Effector memory CD8-positive, alpha-beta T cell (primary cell): Measurements from ENCODE around the gene PURA.
A peak's percentile ranks its signal among the peaks of the same experiment; 100 is the strongest.

Source experiments
- ATAC-seq: fragments of 150-1000 bp; cut with Tn5 transposase; replicated peaks from 2 replicates; pipeline ENCODE4 v1.10.0; 2021; ENCODE audit warnings: mild to moderate bottlenecking, moderate library complexity
- DNase-seq, 3 experiments: peaks; one replicate each; pipeline ENCODE4 v3.0.0; 2021
- H3K27ac Mint-ChIP-seq, 2 donors: one replicate each; pipeline ENCODE4 v1.8.0; 2022; ENCODE audit warnings: mild to moderate bottlenecking in 2 of 2, mixed read lengths in 2 of 2, moderate library complexity in 2 of 2
- H3K27me3 Mint-ChIP-seq, 2 donors: one replicate each; pipeline ENCODE4 v1.8.0; 2022; ENCODE audit warnings: mixed read lengths in 2 of 2
- H3K36me3 Mint-ChIP-seq: one replicate; pipeline ENCODE4 v1.8.0; 2022; ENCODE audit warnings: mild to moderate bottlenecking, moderate library complexity, mixed read lengths; ENCODE audit not compliant: insufficient read depth
- H3K4me1 Mint-ChIP-seq, 2 donors: one replicate each; pipeline ENCODE4 v1.8.0; 2022; ENCODE audit warnings: low read depth in 2 of 2, mixed read lengths in 2 of 2
- H3K4me3 Mint-ChIP-seq, 2 donors: one replicate each; pipeline ENCODE4 v1.8.0; 2022; ENCODE audit warnings: mild to moderate bottlenecking in 2 of 2, mixed read lengths in 2 of 2, moderate library complexity in 2 of 2
- H3K9me3 Mint-ChIP-seq, 2 donors: one replicate each; pipeline ENCODE4 v1.8.0; 2022; ENCODE audit warnings: mixed read lengths in 2 of 2
- total RNA-seq, 9 experiments: gene quantifications; one replicate each; lab custom pipeline; 2026; lab: John Stamatoyannopoulos, UW

PURA gene
- total RNA-seq, result 25.5 to 137 (median 37.6) reads per million in 9 experiments

GRCh38 chr5:140113699-140114263 lies at the start of gene PURA:
Gene PURA (plus strand): TSS chr5:140114109. CDS start chr5:140114182, 73 bp downstream.
- Mint-ChIP-seq H3K27me3 (no peaks in the 10 kb centered on the region), H3K4me1 (peaks cover 50 to 61% of the 10 kb centered on the region in 2 donors), H3K9me3 (no peaks in the 10 kb centered on the region), H3K36me3 (peaks cover 28% of the 10 kb centered on the region), H3K27ac (peak within 1 kb of the TSS; percentile 91 to 97), H3K4me3 (peak within 1 kb of the TSS; percentile 88 to 93)
- ATAC-seq (peak; percentile 86), DNase-seq (peak; percentile 97 to 98 (median 98))

GRCh38 chr5:140072812-140073211 lies 41.1 kb upstream of the PURA start:
- no peaks in the 10 kb centered on the region for H3K4me1 Mint-ChIP-seq
- no peak for ATAC-seq
- no peak overlapping the region for H3K4me3 Mint-ChIP-seq
- H3K9me3 Mint-ChIP-seq, result no peaks in the 10 kb centered on the region
- H3K27me3 Mint-ChIP-seq, result peaks cover 26 to 27% of the 10 kb centered on the region in 2 donors
- no peak for DNase-seq
- H3K27ac Mint-ChIP-seq, result no peak overlapping the region
- H3K36me3 Mint-ChIP-seq, result no peaks in the 10 kb centered on the region

GRCh38 chr5:140073296-140073695 lies 40.6 kb upstream of the PURA start:
- Mint-ChIP-seq H3K27me3 (peaks cover 27 to 28% of the 10 kb centered on the region in 2 donors), H3K36me3 (no peaks in the 10 kb centered on the region), H3K4me3 (no peak overlapping the region), H3K27ac (no peak overlapping the region), H3K9me3 (no peaks in the 10 kb centered on the region), H3K4me1 (no peaks in the 10 kb centered on the region)
- ATAC-seq (no peak), DNase-seq (no peak)

- Mint-ChIP-seq H3K9me3 (no peaks in the 10 kb centered on the region), H3K27me3 (peaks cover 27 to 28% of the 10 kb centered on the region in 2 donors), H3K4me1 (no peaks in the 10 kb centered on the region), H3K36me3 (no peaks in the 10 kb centered on the region), H3K27ac (no peak overlapping the region), H3K4me3 (no peak overlapping the region)
- ATAC-seq (no peak), DNase-seq (no peak)
These were observed 38.5 kb upstream of the PURA start for GRCh38 chr5:140075371-140075770.

- no peak overlapping the region for H3K4me3 Mint-ChIP-seq
- no peaks in the 10 kb centered on the region for H3K36me3 Mint-ChIP-seq
- ATAC-seq (no peak), DNase-seq (no peak)
- peaks cover 27 to 28% of the 10 kb centered on the region in 2 donors for H3K27me3 Mint-ChIP-seq
- H3K9me3 Mint-ChIP-seq, result no peaks in the 10 kb centered on the region
- H3K27ac Mint-ChIP-seq, result no peak overlapping the region
- H3K4me1 Mint-ChIP-seq, result no peaks in the 10 kb centered on the region
These were observed 37.8 kb upstream of the PURA start for GRCh38 chr5:140076142-140076541.

- Mint-ChIP-seq H3K4me3 (no peak overlapping the region), H3K36me3 (no peaks in the 10 kb centered on the region), H3K9me3 (no peaks in the 10 kb centered on the region), H3K27ac (no peak overlapping the region), H3K4me1 (no peaks in the 10 kb centered on the region), H3K27me3 (peaks cover 27 to 28% of the 10 kb centered on the region in 2 donors)
- no peak for DNase-seq
- no peak for ATAC-seq
These were observed 37.1 kb upstream of the PURA start for GRCh38 chr5:140076788-140077187.

GRCh38 chr5:140083120-140083519 lies 30.8 kb upstream of the PURA start:
- no peak overlapping the region for H3K27ac Mint-ChIP-seq
- H3K9me3 Mint-ChIP-seq, result no peaks in the 10 kb centered on the region
- H3K4me1 Mint-ChIP-seq, result no peaks in the 10 kb centered on the region
- peaks cover 16 to 35% of the 10 kb centered on the region in 2 donors for H3K27me3 Mint-ChIP-seq
- H3K36me3 Mint-ChIP-seq, result no peaks in the 10 kb centered on the region
- ATAC-seq (no peak), DNase-seq (no peak)
- no peak overlapping the region for H3K4me3 Mint-ChIP-seq

GRCh38 chr5:140083650-140084049 lies 30.3 kb upstream of the PURA start:
- H3K27me3 Mint-ChIP-seq, result peaks cover 16 to 35% of the 10 kb centered on the region in 2 donors
- H3K27ac Mint-ChIP-seq, result no peak overlapping the region
- no peak for ATAC-seq

GRCh38 chr5:140084541-140084940 lies 29.4 kb upstream of the PURA start:
- no peak overlapping the region for H3K27ac Mint-ChIP-seq
- no peaks in the 10 kb centered on the region for H3K9me3 Mint-ChIP-seq
- no peaks in the 10 kb centered on the region for H3K36me3 Mint-ChIP-seq
- no peak overlapping the region for H3K4me3 Mint-ChIP-seq
- H3K27me3 Mint-ChIP-seq, result peaks cover 16 to 35% of the 10 kb centered on the region in 2 donors
- ATAC-seq, result no peak
- DNase-seq, result no peak
- no peaks in the 10 kb centered on the region for H3K4me1 Mint-ChIP-seq

More at GRCh38 chr5:140083650-140084049, 30.3 kb upstream of the PURA start:
- no peak for DNase-seq
- H3K9me3 Mint-ChIP-seq, result no peaks in the 10 kb centered on the region
- H3K36me3 Mint-ChIP-seq, result no peaks in the 10 kb centered on the region
- no peak overlapping the region for H3K4me3 Mint-ChIP-seq
- no peaks in the 10 kb centered on the region for H3K4me1 Mint-ChIP-seq

- no peak overlapping the region for H3K4me3 Mint-ChIP-seq
- no peaks in the 10 kb centered on the region for H3K4me1 Mint-ChIP-seq
- peaks cover 5 to 12% of the 10 kb centered on the region in 2 donors for H3K9me3 Mint-ChIP-seq
- no peak overlapping the region for H3K27ac Mint-ChIP-seq
- peaks cover 22 to 27% of the 10 kb centered on the region in 2 donors for H3K27me3 Mint-ChIP-seq
- DNase-seq (no peak), ATAC-seq (no peak)
- peaks cover 2% of the 10 kb centered on the region for H3K36me3 Mint-ChIP-seq
These were observed 23.7 kb upstream of the PURA start for GRCh38 chr5:140090251-140090650.

- Mint-ChIP-seq H3K4me3 (no peak overlapping the region), H3K27ac (no peak overlapping the region), H3K9me3 (peaks cover 5 to 12% of the 10 kb centered on the region in 2 donors), H3K27me3 (peaks cover 27 to 42% of the 10 kb centered on the region in 2 donors), H3K36me3 (peaks cover 3% of the 10 kb centered on the region), H3K4me1 (no peaks in the 10 kb centered on the region)
- ATAC-seq, result no peak
- DNase-seq, result no peak
These were observed 20.7 kb upstream of the PURA start for GRCh38 chr5:140093179-140093578.

- no peak for DNase-seq
- H3K4me3 Mint-ChIP-seq, result no peak overlapping the region
- no peak overlapping the region for H3K27ac Mint-ChIP-seq
- peaks cover 3% of the 10 kb centered on the region for H3K36me3 Mint-ChIP-seq
- no peaks in the 10 kb centered on the region for H3K4me1 Mint-ChIP-seq
- H3K27me3 Mint-ChIP-seq, result peaks cover 27 to 42% of the 10 kb centered on the region in 2 donors
- H3K9me3 Mint-ChIP-seq, result peaks cover 5 to 12% of the 10 kb centered on the region in 2 donors
- no peak for ATAC-seq
These were observed 20.0 kb upstream of the PURA start for GRCh38 chr5:140093866-140094265.

- DNase-seq (no peak), ATAC-seq (no peak)
- no peak overlapping the region for H3K4me3 Mint-ChIP-seq
- H3K9me3 Mint-ChIP-seq, result peaks cover 5 to 12% of the 10 kb centered on the region in 2 donors
- H3K27ac Mint-ChIP-seq, result no peak overlapping the region
- peaks cover 3% of the 10 kb centered on the region for H3K36me3 Mint-ChIP-seq
- H3K4me1 Mint-ChIP-seq, result no peaks in the 10 kb centered on the region
- H3K27me3 Mint-ChIP-seq, result peaks cover 27 to 47% of the 10 kb centered on the region in 2 donors
These were observed 19.0 kb upstream of the PURA start for GRCh38 chr5:140094889-140095288.

- H3K4me3 Mint-ChIP-seq, result no peak overlapping the region
- H3K36me3 Mint-ChIP-seq, result no peaks in the 10 kb centered on the region
- H3K27me3 Mint-ChIP-seq, result peaks cover 25 to 37% of the 10 kb centered on the region in 2 donors
- H3K4me1 Mint-ChIP-seq, result peaks cover 0 to 4% of the 10 kb centered on the region in 2 donors
- DNase-seq, result no peak
- H3K9me3 Mint-ChIP-seq, result peaks cover 0 to 2% of the 10 kb centered on the region in 2 donors
- H3K27ac Mint-ChIP-seq, result no peak overlapping the region
- ATAC-seq, result no peak
These were observed 12.7 kb upstream of the PURA start for GRCh38 chr5:140101179-140101578.
